ENCODE results near the gene NFKBIB.

DNA sequence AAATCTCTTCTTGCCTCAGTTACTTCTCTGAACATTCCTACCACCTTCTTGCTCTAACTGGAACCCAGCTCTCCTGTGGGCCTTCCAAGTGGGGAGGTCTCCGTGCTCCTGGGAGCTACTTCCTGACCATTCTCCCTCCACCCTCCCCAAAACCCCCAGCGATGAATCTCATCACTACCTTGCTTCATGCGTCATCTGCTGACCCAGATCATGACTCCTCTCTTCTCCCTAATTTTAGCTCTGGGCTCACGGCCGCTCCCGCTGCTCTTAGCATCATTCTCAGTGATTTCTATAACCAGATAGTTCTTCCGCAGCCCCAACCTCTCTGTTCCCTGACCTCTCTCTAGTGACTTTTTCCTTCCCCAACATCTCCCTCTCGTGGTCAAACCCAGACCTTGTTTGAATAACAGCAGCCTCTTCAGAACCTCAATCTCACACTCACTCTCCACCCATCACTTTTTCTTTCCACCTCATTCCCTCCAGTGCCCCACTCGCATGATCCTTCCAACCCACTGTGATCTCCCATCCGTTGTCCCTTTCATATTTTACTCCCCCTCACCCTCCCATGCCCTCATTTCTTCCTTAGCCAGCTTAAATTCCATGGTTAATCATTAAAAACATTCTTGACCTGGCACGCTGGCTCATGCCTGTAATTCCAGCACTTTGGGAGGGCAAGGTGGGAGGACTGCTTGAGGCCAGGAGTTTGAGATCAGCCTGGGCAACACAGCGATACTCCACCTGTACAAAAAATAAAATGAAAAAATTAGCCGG, 52.8 kb downstream of the NFKBIB start:
- TF ChIP-seq, protein P1, sequence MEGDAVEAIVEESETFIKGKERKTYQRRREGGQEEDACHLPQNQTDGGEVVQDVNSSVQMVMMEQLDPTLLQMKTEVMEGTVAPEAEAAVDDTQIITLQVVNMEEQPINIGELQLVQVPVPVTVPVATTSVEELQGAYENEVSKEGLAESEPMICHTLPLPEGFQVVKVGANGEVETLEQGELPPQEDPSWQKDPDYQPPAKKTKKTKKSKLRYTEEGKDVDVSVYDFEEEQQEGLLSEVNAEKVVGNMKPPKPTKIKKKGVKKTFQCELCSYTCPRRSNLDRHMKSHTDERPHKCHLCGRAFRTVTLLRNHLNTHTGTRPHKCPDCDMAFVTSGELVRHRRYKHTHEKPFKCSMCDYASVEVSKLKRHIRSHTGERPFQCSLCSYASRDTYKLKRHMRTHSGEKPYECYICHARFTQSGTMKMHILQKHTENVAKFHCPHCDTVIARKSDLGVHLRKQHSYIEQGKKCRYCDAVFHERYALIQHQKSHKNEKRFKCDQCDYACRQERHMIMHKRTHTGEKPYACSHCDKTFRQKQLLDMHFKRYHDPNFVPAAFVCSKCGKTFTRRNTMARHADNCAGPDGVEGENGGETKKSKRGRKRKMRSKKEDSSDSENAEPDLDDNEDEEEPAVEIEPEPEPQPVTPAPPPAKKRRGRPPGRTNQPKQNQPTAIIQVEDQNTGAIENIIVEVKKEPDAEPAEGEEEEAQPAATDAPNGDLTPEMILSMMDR (IDR thresholded peaks at IDR 0.05): peak; percentile 56
- no peak for TF ChIP-seq EZH2 (IDR thresholded peaks at IDR 0.05)
- TF ChIP-seq EZH2phosphoT487 (IDR thresholded peaks at IDR 0.05): no peak

Data from neural progenitor cell (in vitro differentiated cells).